GM19438 (cell line): ENCODE results near the gene SCAMP1.

ENCODE experiments used
- ATAC-seq: cut with Tn5 transposase; IDR thresholded peaks from one replicate; pipeline ENCODE4 v1.9.1; 2021; ENCODE audit warnings: low read depth; ENCODE audit not compliant: unreplicated experiment

Gene SCAMP1

GRCh38 chr5:78509884-78510769 is 149.7 kb downstream of the SCAMP1 start:
- ATAC-seq = peak; percentile 91

GRCh38 chr5:78511121-78511906 is 150.9 kb downstream of the SCAMP1 start:
- ATAC-seq = no peak

GRCh38 chr5:78512435-78512834 is 152.0 kb downstream of the SCAMP1 start:
- ATAC-seq = no peak

GRCh38 chr5:78513441-78513840 is 153.0 kb downstream of the SCAMP1 start:
- no peak for ATAC-seq

- ATAC-seq = no peak
Measured at GRCh38 chr5:78514427-78515330, 154.3 kb downstream of the SCAMP1 start.

- ATAC-seq = no peak
Measured at GRCh38 chr5:78515670-78516069, 155.3 kb downstream of the SCAMP1 start.

- no peak for ATAC-seq
Measured at GRCh38 chr5:78518365-78519197, 158.2 kb downstream of the SCAMP1 start.

GRCh38 chr5:78519198-78519941 is 159.0 kb downstream of the SCAMP1 start:
- no peak for ATAC-seq

- no peak for ATAC-seq
Measured at GRCh38 chr5:78521455-78521854, 161.0 kb downstream of the SCAMP1 start.

- no peak for ATAC-seq
Measured at GRCh38 chr5:78522476-78523260, 162.3 kb downstream of the SCAMP1 start.

- no peak for ATAC-seq
Measured at GRCh38 chr5:78523314-78524193, 163.1 kb downstream of the SCAMP1 start.

GRCh38 chr5:78526049-78526525 is 165.7 kb downstream of the SCAMP1 start:
- no peak for ATAC-seq

- ATAC-seq = no peak
Measured at GRCh38 chr5:78527054-78527859, 166.8 kb downstream of the SCAMP1 start.

GRCh38 chr5:78527925-78528324 is 167.5 kb downstream of the SCAMP1 start:
- ATAC-seq = no peak
